SH-SY5Y (cell line): ENCODE results near the gene MPI.

Source experiments
- GATA2 ChIP-seq: IDR thresholded peaks from 2 replicates; pipeline ENCODE4 v1.6.1; 2011; ENCODE audit warnings: mild to moderate bottlenecking, low read depth, low read length
- GATA3 ChIP-seq: IDR thresholded peaks from 2 replicates; pipeline ENCODE4 v1.6.1; 2011; ENCODE audit warnings: low read depth, mild to moderate bottlenecking, low read length, moderate library complexity

GRCh38 chr15:74867466-74868038 is 22.3 kb upstream of the MPI start:
- TF ChIP-seq GATA3 (no peak), GATA2 (no peak)
